Measurements from ENCODE around the gene IL4I1. TPM values are rescaled to one million over a fixed set of nuclear protein-coding genes. Genes with fewer than 3 reads are reported as not detected.

The IL4I1 gene
- total RNA-seq, 1 experiment from 2014 or later: 1.5 TPM

DNA sequence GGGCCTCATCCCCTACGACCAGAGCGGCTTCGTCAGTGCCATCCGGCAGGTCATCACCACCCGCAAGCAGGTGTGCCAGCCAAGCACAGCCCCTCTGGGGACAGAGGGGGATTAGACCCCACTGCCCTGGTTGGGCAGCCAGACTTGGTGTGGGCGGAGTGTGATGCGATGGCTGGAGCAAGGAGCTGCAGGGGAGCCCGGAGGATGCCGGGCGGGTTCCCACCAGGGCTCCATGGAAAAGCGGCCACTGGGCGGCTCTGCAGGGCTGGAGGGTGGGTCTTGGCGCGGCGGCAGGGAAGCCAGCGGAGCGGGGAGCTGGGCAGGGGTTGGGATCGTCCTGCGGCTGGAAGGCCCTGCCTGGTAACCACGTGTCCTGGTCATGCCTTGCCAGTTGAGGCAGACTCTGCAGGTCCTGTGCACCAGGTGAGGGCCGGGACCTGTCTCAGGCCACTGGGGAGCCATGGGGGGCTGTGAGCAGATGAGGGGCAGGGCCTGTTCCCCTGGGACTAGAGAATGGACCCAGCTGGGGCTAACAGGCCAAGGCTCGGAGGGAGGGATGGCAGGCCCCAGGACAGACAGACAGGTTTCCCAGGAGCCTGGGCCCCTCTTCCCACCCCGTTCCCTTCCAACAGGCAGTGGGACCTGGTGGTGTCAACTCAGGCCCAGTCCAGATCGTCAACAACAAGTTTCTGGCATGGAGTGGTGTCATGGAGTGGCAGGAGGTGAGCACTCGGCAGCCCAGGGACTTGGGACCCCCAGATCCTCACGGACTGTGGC, 39.4 kb downstream of the IL4I1 start:
- BruUV-seq (replicated peaks): no TSS peak
- ChIA-PET POLR2A (no interaction called here), CTCF (no interaction called here)
- DNase-seq (ENCODE audit: low read depth, low spot score): no peak
- Histone ChIP-seq H3K4me1 (ENCODE audit: control insufficient read depth, insufficient read depth, low read length) (peaks cover 43% of the 10 kb centered on the region), H3K9me3 (ENCODE audit: control insufficient read depth, insufficient read depth, low read depth, low read length) (no peaks in the 10 kb centered on the region), H3K27me3 (ENCODE audit: control insufficient read depth, insufficient read depth, low read length) (no peaks in the 10 kb centered on the region), H3K27ac (ENCODE audit: low read length) (peak overlapping the region; percentile 67; the same call in 1 of the 2 replicates), H3K36me3 (ENCODE audit: control insufficient read depth, insufficient read depth, low read length) (no peaks in the 10 kb centered on the region), H3K4me3 (ENCODE audit: low read depth in 2 of 2, low read length in 2 of 2) (no peak overlapping the region)
- TF ChIP-seq TCF7L2 (IDR thresholded peaks at IDR 0.05; ENCODE audit: low read depth, low read length) (no peak), SIN3A (IDR thresholded peaks at IDR 0.05; ENCODE audit: borderline replicate concordance, insufficient read depth, low read depth, low read length) (no peak), POLR2AphosphoS5 (IDR thresholded peaks at IDR 0.05; ENCODE audit: low read depth, low read length) (peak; percentile 22; the same call in 1 of the 2 replicates), CTCF (IDR thresholded peaks at IDR 0.05) (peak; percentile 45; the same call in 1 of the 2 replicates)
- TF ChIP-seq, protein P1, sequence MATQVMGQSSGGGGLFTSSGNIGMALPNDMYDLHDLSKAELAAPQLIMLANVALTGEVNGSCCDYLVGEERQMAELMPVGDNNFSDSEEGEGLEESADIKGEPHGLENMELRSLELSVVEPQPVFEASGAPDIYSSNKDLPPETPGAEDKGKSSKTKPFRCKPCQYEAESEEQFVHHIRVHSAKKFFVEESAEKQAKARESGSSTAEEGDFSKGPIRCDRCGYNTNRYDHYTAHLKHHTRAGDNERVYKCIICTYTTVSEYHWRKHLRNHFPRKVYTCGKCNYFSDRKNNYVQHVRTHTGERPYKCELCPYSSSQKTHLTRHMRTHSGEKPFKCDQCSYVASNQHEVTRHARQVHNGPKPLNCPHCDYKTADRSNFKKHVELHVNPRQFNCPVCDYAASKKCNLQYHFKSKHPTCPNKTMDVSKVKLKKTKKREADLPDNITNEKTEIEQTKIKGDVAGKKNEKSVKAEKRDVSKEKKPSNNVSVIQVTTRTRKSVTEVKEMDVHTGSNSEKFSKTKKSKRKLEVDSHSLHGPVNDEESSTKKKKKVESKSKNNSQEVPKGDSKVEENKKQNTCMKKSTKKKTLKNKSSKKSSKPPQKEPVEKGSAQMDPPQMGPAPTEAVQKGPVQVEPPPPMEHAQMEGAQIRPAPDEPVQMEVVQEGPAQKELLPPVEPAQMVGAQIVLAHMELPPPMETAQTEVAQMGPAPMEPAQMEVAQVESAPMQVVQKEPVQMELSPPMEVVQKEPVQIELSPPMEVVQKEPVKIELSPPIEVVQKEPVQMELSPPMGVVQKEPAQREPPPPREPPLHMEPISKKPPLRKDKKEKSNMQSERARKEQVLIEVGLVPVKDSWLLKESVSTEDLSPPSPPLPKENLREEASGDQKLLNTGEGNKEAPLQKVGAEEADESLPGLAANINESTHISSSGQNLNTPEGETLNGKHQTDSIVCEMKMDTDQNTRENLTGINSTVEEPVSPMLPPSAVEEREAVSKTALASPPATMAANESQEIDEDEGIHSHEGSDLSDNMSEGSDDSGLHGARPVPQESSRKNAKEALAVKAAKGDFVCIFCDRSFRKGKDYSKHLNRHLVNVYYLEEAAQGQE (IDR thresholded peaks at IDR 0.05; ENCODE audit: insufficient read depth in 1 of 2, low read depth in 2 of 2, low read length in 1 of 2): no peak
- ATAC-seq: peak; percentile 18
- intact Hi-C loops (cut with micrococcal nuclease; ENCODE audit: unreplicated experiment) (no loop called here), in situ Hi-C loops (cut with HindIII; ENCODE audit: low pct_unique_long_range_greater_than_20kb, low sequenced_read_pairs) (no loop called here)

GRCh38 chr19:49856574-49857021, 40.1 kb downstream of the IL4I1 start:
- intact Hi-C loops (cut with micrococcal nuclease; ENCODE audit: unreplicated experiment): no loop called here
- ChIA-PET POLR2A (no interaction called here), CTCF (no interaction called here)
- H3K27me3 ChIP-seq (ENCODE audit: control insufficient read depth, insufficient read depth, low read length): no peaks in the 10 kb centered on the region
- peaks cover 43% of the 10 kb centered on the region for H3K4me1 ChIP-seq (ENCODE audit: control insufficient read depth, insufficient read depth, low read length)
- in situ Hi-C loops (cut with HindIII; ENCODE audit: low pct_unique_long_range_greater_than_20kb, low sequenced_read_pairs): no loop called here
- no peaks in the 10 kb centered on the region for H3K36me3 ChIP-seq (ENCODE audit: control insufficient read depth, insufficient read depth, low read length)
- H3K4me3 ChIP-seq (ENCODE audit: low read depth in 2 of 2, low read length in 2 of 2): no peak overlapping the region
- H3K9me3 ChIP-seq (ENCODE audit: control insufficient read depth, insufficient read depth, low read depth, low read length): no peaks in the 10 kb centered on the region
- BruUV-seq (replicated peaks): no TSS peak
- DNase-seq (ENCODE audit: low read depth, low spot score): no peak
- TF ChIP-seq SIN3A (IDR thresholded peaks at IDR 0.05; ENCODE audit: borderline replicate concordance, insufficient read depth, low read depth, low read length) (no peak), TCF7L2 (IDR thresholded peaks at IDR 0.05; ENCODE audit: low read depth, low read length) (no peak), CTCF (IDR thresholded peaks at IDR 0.05) (no peak), POLR2AphosphoS5 (IDR thresholded peaks at IDR 0.05; ENCODE audit: low read depth, low read length) (no peak)
- TF ChIP-seq, protein P1 (IDR thresholded peaks at IDR 0.05; ENCODE audit: insufficient read depth in 1 of 2, low read depth in 2 of 2, low read length in 1 of 2): no peak
- H3K27ac ChIP-seq (ENCODE audit: low read length): no peak overlapping the region
- no peak for ATAC-seq

All from Panc1 (cell line).